ENCODE results near the gene ARSB. TPM values are rescaled to one million over a fixed set of nuclear protein-coding genes. Genes with fewer than 3 reads are reported as not detected.

The ARSB gene
- total RNA-seq, result 9.7 TPM

- peak; percentile 49 to 82 (median 79) for DNase-seq (ENCODE audit: low read depth in 2 of 3, low spot score in 2 of 3)
These were observed at the start of gene ARSB for GRCh38 chr5:78985116-78985724. Gene ARSB (minus strand): TSS chr5:78985310. CDS start chr5:78985248, 62 bp downstream.

GRCh38 chr5:79032782-79033181 lies 47.7 kb upstream of the ARSB start:
- no peak for DNase-seq (ENCODE audit: low read depth in 2 of 3, low spot score in 2 of 3)

- DNase-seq (ENCODE audit: low read depth in 2 of 3, low spot score in 2 of 3), result no peak
These were observed 47.1 kb upstream of the ARSB start for GRCh38 chr5:79032031-79032695.

- DNase-seq (ENCODE audit: low read depth in 2 of 3, low spot score in 2 of 3), result no peak
These were observed 46.4 kb upstream of the ARSB start for GRCh38 chr5:79031485-79031867.

- no peak for DNase-seq (ENCODE audit: low read depth in 2 of 3, low spot score in 2 of 3)
These were observed 45.8 kb upstream of the ARSB start for GRCh38 chr5:79030663-79031484.

GRCh38 chr5:79025054-79025472 lies 40.0 kb upstream of the ARSB start:
- peak; percentile 11 to 66 (median 48) for DNase-seq (ENCODE audit: low read depth in 2 of 3, low spot score in 2 of 3)

- DNase-seq (ENCODE audit: low read depth in 2 of 3, low spot score in 2 of 3), result no peak
These were observed 38.8 kb upstream of the ARSB start for GRCh38 chr5:79023947-79024346.

GRCh38 chr5:79023348-79023747 lies 38.2 kb upstream of the ARSB start:
- DNase-seq (ENCODE audit: low read depth in 2 of 3, low spot score in 2 of 3), result no peak

GRCh38 chr5:79022771-79023170 lies 37.7 kb upstream of the ARSB start:
- no peak for DNase-seq (ENCODE audit: low read depth in 2 of 3, low spot score in 2 of 3)

- DNase-seq (ENCODE audit: low read depth in 2 of 3, low spot score in 2 of 3), result no peak
These were observed 36.6 kb upstream of the ARSB start for GRCh38 chr5:79021753-79022152.

GRCh38 chr5:79020861-79021561 lies 35.9 kb upstream of the ARSB start:
- peak in 2 of 3 donors; percentile 55 to 71 for DNase-seq (ENCODE audit: low read depth in 2 of 3, low spot score in 2 of 3)

- DNase-seq (ENCODE audit: low read depth in 2 of 3, low spot score in 2 of 3), result no peak
These were observed 29.5 kb upstream of the ARSB start for GRCh38 chr5:79014631-79015030.

GRCh38 chr5:79011869-79012268 lies 26.8 kb upstream of the ARSB start:
- DNase-seq (ENCODE audit: low read depth in 2 of 3, low spot score in 2 of 3), result no peak

- DNase-seq (ENCODE audit: low read depth in 2 of 3, low spot score in 2 of 3), result no peak
These were observed 26.2 kb upstream of the ARSB start for GRCh38 chr5:79011219-79011836.

GRCh38 chr5:79008362-79008761 lies 23.3 kb upstream of the ARSB start:
- DNase-seq (ENCODE audit: low read depth in 2 of 3, low spot score in 2 of 3), result no peak

- no peak for DNase-seq (ENCODE audit: low read depth in 2 of 3, low spot score in 2 of 3)
These were observed 22.8 kb upstream of the ARSB start for GRCh38 chr5:79007872-79008271.

- DNase-seq (ENCODE audit: low read depth in 2 of 3, low spot score in 2 of 3), result no peak
These were observed 21.0 kb upstream of the ARSB start for GRCh38 chr5:79005936-79006631.

GRCh38 chr5:79005151-79005550 lies 20.0 kb upstream of the ARSB start:
- no peak for DNase-seq (ENCODE audit: low read depth in 2 of 3, low spot score in 2 of 3)

- DNase-seq (ENCODE audit: low read depth in 2 of 3, low spot score in 2 of 3), result no peak
These were observed 17.3 kb upstream of the ARSB start for GRCh38 chr5:79002374-79002773.

GRCh38 chr5:79001471-79001870 lies 16.4 kb upstream of the ARSB start:
- no peak for DNase-seq (ENCODE audit: low read depth in 2 of 3, low spot score in 2 of 3)
